Measurements from ENCODE around the gene EHBP1L1. TPM values are rescaled to one million over a fixed set of nuclear protein-coding genes. Genes with fewer than 3 reads are reported as not detected.
"Not testable (repeated sequence)": the region's sequence is repeated elsewhere in the genome, so short reads cannot be mapped to it uniquely, and the experiment has no call there.

The EHBP1L1 gene
- total RNA-seq, 2 donors from 2014 or later = 190 to 223 TPM

GRCh38 chr11:65637032-65637557, 61.2 kb downstream of the EHBP1L1 start:
- DNase-seq (ENCODE audit: low spot score) = no peak
- intact Hi-C loops (cut with DNase I) = loop anchor here in 1 of 2 donors (10.0 kb wide), 1 partner anchor 358 kb away; no protein-coding TSS in a partner anchor

GRCh38 chr11:65637794-65638419, 62.1 kb downstream of the EHBP1L1 start, which contains the start of gene SIPA1:
Gene SIPA1 (plus strand): TSS chr11:65638101. CDS start chr11:65640922, 2,821 bp downstream.
- intact Hi-C loops (cut with DNase I) = loop anchor here in 1 of 2 donors (10.0 kb wide), 1 partner anchor 357 kb away; no protein-coding TSS in a partner anchor
- DNase-seq (ENCODE audit: low spot score) = peak; percentile 93

- not testable (repeated sequence) for DNase-seq (ENCODE audit: low spot score)
- intact Hi-C loops (cut with DNase I) = loop anchor here in 1 of 2 donors (10.0 kb wide), 1 partner anchor 356 kb away; no protein-coding TSS in a partner anchor
Observed at GRCh38 chr11:65639228-65639597, 63.4 kb downstream of the EHBP1L1 start.

- intact Hi-C loops (cut with DNase I) = loop anchor here in 1 of 2 donors (10.0 kb wide), 1 partner anchor 355 kb away; no protein-coding TSS in a partner anchor
- no peak for DNase-seq (ENCODE audit: low spot score)
Observed at GRCh38 chr11:65639623-65640482, 64.0 kb downstream of the EHBP1L1 start.

GRCh38 chr11:65640483-65641296, 64.8 kb downstream of the EHBP1L1 start:
- intact Hi-C loops (cut with DNase I) = no loop called here
- peak; percentile 90 for DNase-seq (ENCODE audit: low spot score)

- DNase-seq (ENCODE audit: low spot score) = no peak
- intact Hi-C loops (cut with DNase I) = no loop called here
Observed at GRCh38 chr11:65641297-65642013, 65.6 kb downstream of the EHBP1L1 start.

Small RNA genes lying within 50 kb of the gene (microRNA-seq; reads per million reads assigned to microRNA genes)
- gene MIR4690 (ENCODE audit: borderline microRNAs expressed in 2 of 2) = 0 reads per million in 2 donors

Other genes with a start within 250 kb of the EHBP1L1 start
- 10 to 100 TPM; 38.2 to 55.6 TPM for gene DPF2, start 242.2 kb upstream of the EHBP1L1 start, total RNA-seq
- not detected for gene TIGD3, start 221.3 kb upstream of the EHBP1L1 start, total RNA-seq
- gene SLC25A45, start 193.4 kb upstream of the EHBP1L1 start, total RNA-seq = 1 to 10 TPM; 6.1 to 9.6 TPM
- 10 to 100 TPM; 19.0 to 20.7 TPM for gene FRMD8, start 189.4 kb upstream of the EHBP1L1 start, total RNA-seq
- gene NEAT1, start 153.3 kb upstream of the EHBP1L1 start, total RNA-seq = 1,000 to 10,000 TPM in 1 of 2 donors, 100 to 1,000 TPM in 1; 742 to 1,004 TPM
- 1,000 to 10,000 TPM; 9,235 to 9,828 TPM for gene MALAT1, start 77.0 kb upstream of the EHBP1L1 start, total RNA-seq
- gene SCYL1, start 51.0 kb upstream of the EHBP1L1 start, total RNA-seq = 10 to 100 TPM; 66.3 to 74.3 TPM
- gene LTBP3, start 17.7 kb upstream of the EHBP1L1 start, total RNA-seq = 100 to 1,000 TPM; 127 to 196 TPM
- 10 to 100 TPM; 29.2 to 29.5 TPM for gene ZNRD2, start 5.6 kb upstream of the EHBP1L1 start, total RNA-seq
- 10 to 100 TPM; 43.3 to 53.0 TPM for gene FAM89B, start 3.5 kb upstream of the EHBP1L1 start, total RNA-seq
- under 1 TPM; 0.65 to 0.71 TPM for gene KCNK7, start 19.7 kb downstream of the EHBP1L1 start, total RNA-seq
- gene MAP3K11, start 38.2 kb downstream of the EHBP1L1 start, total RNA-seq = 10 to 100 TPM; 39.1 to 46.3 TPM
- gene PCNX3, start 39.7 kb downstream of the EHBP1L1 start, total RNA-seq = 10 to 100 TPM; 21.3 to 22.6 TPM
- 10 to 100 TPM; 62.9 to 64.2 TPM for gene SIPA1, start 62.0 kb downstream of the EHBP1L1 start, total RNA-seq
- gene RELA, start 86.9 kb downstream of the EHBP1L1 start, total RNA-seq = 10 to 100 TPM; 57.6 to 80.8 TPM
- gene KAT5, start 136.2 kb downstream of the EHBP1L1 start, total RNA-seq = 10 to 100 TPM; 62.3 to 65.0 TPM
- 10 to 100 TPM; 43.7 to 45.0 TPM for gene RNASEH2C, start 144.7 kb downstream of the EHBP1L1 start, total RNA-seq
- gene AP5B1, start 204.9 kb downstream of the EHBP1L1 start, total RNA-seq = 10 to 100 TPM; 10.7 to 15.3 TPM
- not detected for gene OVOL1, start 211.0 kb downstream of the EHBP1L1 start, total RNA-seq